GM23248 (cell line): ENCODE results near the gene DDAH1.

Experiments used
- EZH2 ChIP-seq: fragments of 200-600 bp; sonication (generic); IDR thresholded peaks from 2 replicates; pipeline ENCODE4 v1.6.1; 2018; ENCODE audit warnings: antibody characterized with exemption, mild to moderate bottlenecking; ENCODE audit not compliant: insufficient read depth, poor library complexity, severe bottlenecking
- EZH2phosphoT487 ChIP-seq: fragments of 200-600 bp; sonication (generic); IDR thresholded peaks from 2 replicates; pipeline ENCODE4 v1.6.1; 2018; ENCODE audit warnings: antibody characterized with exemption, moderate library complexity, mild to moderate bottlenecking, low read depth; ENCODE audit not compliant: insufficient read depth

DNA sequence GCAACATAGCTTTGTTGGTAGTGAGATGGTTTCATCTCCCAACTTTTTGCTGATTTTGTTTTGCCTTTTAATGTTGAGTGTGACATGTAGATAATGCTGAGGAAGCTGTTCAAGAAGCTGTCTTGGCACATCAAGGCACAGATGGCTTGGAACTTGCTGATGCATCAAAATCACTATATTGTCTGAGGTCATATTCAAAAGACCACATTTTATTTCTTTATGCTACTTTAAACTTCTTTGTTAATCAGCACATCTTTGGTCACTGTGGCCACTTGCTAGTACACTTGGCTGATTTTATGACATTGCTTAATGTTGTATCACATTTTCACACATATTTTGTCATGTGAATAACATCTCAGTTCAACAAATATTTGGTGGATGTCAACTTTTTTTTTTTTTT lies 101.4 kb downstream of the DDAH1 start:
- TF ChIP-seq EZH2 (no peak), EZH2phosphoT487 (no peak)
